A549 treated with ZK216348 at 1 μM for 4 hours (cell line): ENCODE data around the gene PURA. TPM values are rescaled to one million over a fixed set of nuclear protein-coding genes. Genes with fewer than 3 reads are reported as not detected.

Experiments used
- total RNA-seq: library from RNA; stranded (reverse); fragments of 200-300 nt; extraction: Qiagen RNA extraction; gene quantifications from 5 replicates; pipeline ENCODE4 v1.2.3, GENCODE V29; 2022; ENCODE audit warnings: low read depth

PURA gene
- total RNA-seq: 3.9 to 6.4 TPM (median 5.4 TPM) in 5 replicates

GRCh38 chr5:140113699-140114263 lies at the start of gene PURA:
Gene PURA, plus strand, starts transcription at chr5:140114109. Its CDS starts 73 bp downstream, at chr5:140114182.

DNA sequence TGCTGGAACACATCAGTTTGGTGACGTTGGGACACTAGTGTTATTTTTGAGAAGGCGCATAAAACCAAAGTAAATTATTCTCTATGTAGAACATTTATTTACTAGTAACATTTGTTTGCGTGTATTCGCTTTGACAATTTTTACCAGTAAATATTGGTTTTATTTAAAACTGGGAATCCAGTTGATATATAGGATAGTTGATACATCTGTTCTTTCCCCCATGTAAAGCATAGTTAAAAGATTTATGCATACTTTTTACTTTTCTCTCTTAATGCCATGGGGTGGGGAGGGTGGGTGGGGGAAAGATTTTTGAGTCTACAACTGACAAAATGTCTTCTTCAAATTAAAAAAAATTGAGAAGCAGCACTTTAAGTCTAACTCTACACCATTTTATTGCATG lies 11.7 kb downstream of the PURA start, which contains the start of gene IGIP:
Gene IGIP (plus strand): TSS at position 301 of the 400 bp plus-strand sequence. CDS start 2,540 bp downstream, outside the sequence.

GRCh38 chr5:140174465-140175366 lies 60.8 kb downstream of the PURA start, which contains the start of gene CYSTM1:
Gene CYSTM1, plus strand, starts transcription at chr5:140175188. Its CDS starts 19,278 bp downstream, at chr5:140194466.

Other genes starting within 250 kb of the PURA start
- gene NRG2, start 70.8 kb upstream of the PURA start, total RNA-seq: 1.3 to 2.3 TPM (median 2.0 TPM) in 5 replicates
- gene IGIP, start 11.8 kb downstream of the PURA start, total RNA-seq: 0.88 to 1.0 TPM (median 0.95 TPM) in 5 replicates
- 148 to 224 TPM (median 156 TPM) in 5 replicates for gene CYSTM1, start 61.1 kb downstream of the PURA start, total RNA-seq
- 89.5 to 177 TPM (median 93.5 TPM) in 5 replicates for gene PFDN1, start 189.0 kb downstream of the PURA start, total RNA-seq
- 5.4 to 7.5 TPM (median 6.4 TPM) in 5 replicates for gene HBEGF, start 232.5 kb downstream of the PURA start, total RNA-seq
- gene SLC4A9, start 246.1 kb downstream of the PURA start, total RNA-seq: 0.33 TPM in 1 of 5 replicates, not detected in the others